Esophagus squamous epithelium (tissue), 4 donors: Measurements from ENCODE around the gene STOML1.

Experiments used
- POLR2A ChIP-seq, 4 donors: fragments of 450-650 bp; IDR thresholded peaks; one replicate each; pipeline ENCODE4 v1.6.1; 2017; ENCODE audit warnings: antibody characterized with exemption in 4 of 4, mild to moderate bottlenecking in 4 of 4, moderate library complexity in 3 of 4
- TF ChIP-seq, protein P1 (sequence below), 6 experiments: fragments of 450-650 bp in 4 of 6; fragments of 200-600 bp in 2 of 6; sonication (generic) in 2 of 6; IDR thresholded peaks; one replicate each; pipeline ENCODE4 v1.5.1; 2016 to 2019; ENCODE audit warnings: antibody characterized with exemption in 6 of 6, mild to moderate bottlenecking in 4 of 6, moderate library complexity in 4 of 6

GRCh38 chr15:73979636-73980035, 12.5 kb downstream of the STOML1 start:
- TF ChIP-seq, protein P1, sequence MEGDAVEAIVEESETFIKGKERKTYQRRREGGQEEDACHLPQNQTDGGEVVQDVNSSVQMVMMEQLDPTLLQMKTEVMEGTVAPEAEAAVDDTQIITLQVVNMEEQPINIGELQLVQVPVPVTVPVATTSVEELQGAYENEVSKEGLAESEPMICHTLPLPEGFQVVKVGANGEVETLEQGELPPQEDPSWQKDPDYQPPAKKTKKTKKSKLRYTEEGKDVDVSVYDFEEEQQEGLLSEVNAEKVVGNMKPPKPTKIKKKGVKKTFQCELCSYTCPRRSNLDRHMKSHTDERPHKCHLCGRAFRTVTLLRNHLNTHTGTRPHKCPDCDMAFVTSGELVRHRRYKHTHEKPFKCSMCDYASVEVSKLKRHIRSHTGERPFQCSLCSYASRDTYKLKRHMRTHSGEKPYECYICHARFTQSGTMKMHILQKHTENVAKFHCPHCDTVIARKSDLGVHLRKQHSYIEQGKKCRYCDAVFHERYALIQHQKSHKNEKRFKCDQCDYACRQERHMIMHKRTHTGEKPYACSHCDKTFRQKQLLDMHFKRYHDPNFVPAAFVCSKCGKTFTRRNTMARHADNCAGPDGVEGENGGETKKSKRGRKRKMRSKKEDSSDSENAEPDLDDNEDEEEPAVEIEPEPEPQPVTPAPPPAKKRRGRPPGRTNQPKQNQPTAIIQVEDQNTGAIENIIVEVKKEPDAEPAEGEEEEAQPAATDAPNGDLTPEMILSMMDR (IDR thresholded peaks at IDR 0.05), result no peak
- no peak for TF ChIP-seq POLR2A (IDR thresholded peaks at IDR 0.05)
